C4-2B (cell line): ENCODE results near the gene GALNTL6.

Experiments used
- ZFX ChIP-seq: fragments of 450-650 bp; IDR thresholded peaks from 2 replicates; pipeline ENCODE4 v1.6.1; 2017
- TF ChIP-seq, protein P1 (sequence below): fragments of 450-650 bp; conservative IDR thresholded peaks from 2 replicates; pipeline ENCODE4 v1.5.1; 2017; ENCODE audit warnings: mild to moderate bottlenecking

DNA sequence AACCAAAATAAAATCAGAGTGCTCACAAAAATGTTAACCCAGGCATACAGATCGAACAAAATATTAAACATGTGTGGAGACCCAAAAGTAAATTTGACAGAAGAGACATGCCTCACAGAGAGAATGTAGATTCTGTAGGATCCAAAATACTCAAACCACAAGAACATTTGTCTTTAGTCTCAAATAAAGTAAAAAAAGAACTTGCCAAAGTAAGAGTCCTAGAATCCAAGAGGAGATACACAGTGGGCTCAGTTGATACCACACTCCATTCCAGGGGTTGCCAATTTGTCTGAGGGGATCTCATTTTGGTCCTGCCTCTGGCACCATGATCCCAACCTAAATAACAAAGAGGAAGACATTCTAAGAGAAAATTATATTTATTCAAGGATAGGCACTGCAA lies 316.4 kb downstream of the GALNTL6 start:
- TF ChIP-seq, protein P1, sequence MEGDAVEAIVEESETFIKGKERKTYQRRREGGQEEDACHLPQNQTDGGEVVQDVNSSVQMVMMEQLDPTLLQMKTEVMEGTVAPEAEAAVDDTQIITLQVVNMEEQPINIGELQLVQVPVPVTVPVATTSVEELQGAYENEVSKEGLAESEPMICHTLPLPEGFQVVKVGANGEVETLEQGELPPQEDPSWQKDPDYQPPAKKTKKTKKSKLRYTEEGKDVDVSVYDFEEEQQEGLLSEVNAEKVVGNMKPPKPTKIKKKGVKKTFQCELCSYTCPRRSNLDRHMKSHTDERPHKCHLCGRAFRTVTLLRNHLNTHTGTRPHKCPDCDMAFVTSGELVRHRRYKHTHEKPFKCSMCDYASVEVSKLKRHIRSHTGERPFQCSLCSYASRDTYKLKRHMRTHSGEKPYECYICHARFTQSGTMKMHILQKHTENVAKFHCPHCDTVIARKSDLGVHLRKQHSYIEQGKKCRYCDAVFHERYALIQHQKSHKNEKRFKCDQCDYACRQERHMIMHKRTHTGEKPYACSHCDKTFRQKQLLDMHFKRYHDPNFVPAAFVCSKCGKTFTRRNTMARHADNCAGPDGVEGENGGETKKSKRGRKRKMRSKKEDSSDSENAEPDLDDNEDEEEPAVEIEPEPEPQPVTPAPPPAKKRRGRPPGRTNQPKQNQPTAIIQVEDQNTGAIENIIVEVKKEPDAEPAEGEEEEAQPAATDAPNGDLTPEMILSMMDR: no peak
- TF ChIP-seq ZFX: no peak
